HG03378 (cell line): ENCODE results near the gene PCDHB1.
"Not testable (repeated sequence)": the region's sequence is repeated elsewhere in the genome, so short reads cannot be mapped to it uniquely, and the experiment has no call there.

ENCODE experiments used
- ATAC-seq: cut with Tn5 transposase; IDR thresholded peaks from one replicate; pipeline ENCODE4 v1.9.1; 2021; ENCODE audit warnings: mild to moderate bottlenecking, moderate library complexity; ENCODE audit not compliant: unreplicated experiment

The PCDHB1 gene

GRCh38 chr5:141051521-141051866 is 320 bp downstream of the PCDHB1 start:
- ATAC-seq, result no peak

- ATAC-seq, result no peak
Measured at GRCh38 chr5:141077826-141078225, 26.7 kb downstream of the PCDHB1 start.

DNA sequence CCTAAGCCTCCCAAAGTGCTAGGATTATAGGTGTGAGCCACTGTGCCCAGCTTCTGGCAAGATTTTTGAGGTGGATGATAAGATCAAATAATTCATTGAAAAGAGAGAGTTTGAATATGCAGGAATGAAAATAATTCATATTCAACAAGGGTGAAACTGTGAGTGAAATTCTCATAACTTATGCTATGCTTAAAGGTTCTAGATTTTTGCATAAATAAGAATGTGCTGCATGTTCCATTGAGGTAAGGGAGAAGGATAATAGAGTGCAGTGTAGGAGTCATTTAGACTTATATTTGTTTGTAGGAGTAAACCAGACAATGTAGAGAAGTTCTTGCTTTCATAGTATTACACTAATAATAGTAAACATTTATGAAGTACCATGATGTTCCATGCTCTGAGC is 31.1 kb downstream of the PCDHB1 start:
- no peak for ATAC-seq

- no peak for ATAC-seq
Measured at GRCh38 chr5:141084487-141084989, 33.4 kb downstream of the PCDHB1 start.

DNA sequence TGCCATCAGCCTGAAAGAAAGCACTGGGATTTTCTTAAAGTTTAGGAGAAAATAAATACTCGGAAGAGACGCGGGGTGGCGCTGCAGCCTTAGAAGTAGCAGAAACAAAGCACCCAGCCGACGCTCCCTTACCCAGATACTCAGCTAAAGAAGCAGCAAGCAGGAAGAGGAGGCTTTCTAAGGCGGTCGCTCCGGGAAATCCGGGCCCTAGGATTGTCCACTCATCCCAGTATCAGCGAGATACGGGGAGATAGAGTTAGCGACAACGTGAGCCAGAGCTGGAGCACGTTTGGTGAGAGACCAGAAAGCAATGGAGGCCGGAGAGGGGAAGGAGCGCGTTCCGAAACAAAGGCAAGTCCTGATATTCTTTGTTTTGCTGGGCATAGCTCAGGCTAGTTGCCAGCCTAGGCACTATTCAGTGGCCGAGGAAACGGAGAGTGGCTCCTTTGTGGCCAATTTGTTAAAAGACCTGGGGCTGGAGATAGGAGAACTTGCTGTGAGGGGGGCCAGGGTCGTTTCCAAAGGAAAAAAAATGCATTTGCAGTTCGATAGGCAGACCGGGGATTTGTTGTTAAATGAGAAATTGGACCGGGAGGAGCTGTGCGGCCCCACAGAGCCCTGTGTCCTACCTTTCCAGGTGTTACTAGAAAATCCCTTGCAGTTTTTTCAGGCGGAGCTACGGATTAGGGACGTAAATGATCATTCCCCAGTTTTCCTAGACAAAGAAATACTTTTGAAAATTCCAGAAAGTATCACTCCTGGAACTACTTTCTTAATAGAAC is 43.5 kb downstream of the PCDHB1 start, which contains the start of gene PCDHB2:
TSS of gene PCDHB2 (plus strand) at position 135 of the 782 bp plus-strand sequence. CDS start at position 311, 176 bp downstream.
- no peak for ATAC-seq

DNA sequence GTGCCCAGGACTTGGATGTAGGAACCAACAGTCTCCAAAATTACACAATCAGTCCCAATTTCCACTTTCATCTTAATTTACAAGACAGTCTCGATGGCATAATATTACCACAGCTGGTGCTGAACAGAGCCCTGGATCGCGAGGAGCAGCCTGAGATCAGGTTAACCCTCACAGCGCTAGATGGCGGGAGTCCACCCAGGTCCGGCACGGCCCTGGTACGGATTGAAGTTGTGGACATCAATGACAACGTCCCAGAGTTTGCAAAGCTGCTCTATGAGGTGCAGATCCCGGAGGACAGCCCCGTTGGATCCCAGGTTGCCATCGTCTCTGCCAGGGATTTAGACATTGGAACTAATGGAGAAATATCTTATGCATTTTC is 44.1 kb downstream of the PCDHB1 start:
- ATAC-seq, result no peak

- not testable (repeated sequence) for ATAC-seq
Measured at GRCh38 chr5:141096181-141096580, 45.0 kb downstream of the PCDHB1 start.

DNA sequence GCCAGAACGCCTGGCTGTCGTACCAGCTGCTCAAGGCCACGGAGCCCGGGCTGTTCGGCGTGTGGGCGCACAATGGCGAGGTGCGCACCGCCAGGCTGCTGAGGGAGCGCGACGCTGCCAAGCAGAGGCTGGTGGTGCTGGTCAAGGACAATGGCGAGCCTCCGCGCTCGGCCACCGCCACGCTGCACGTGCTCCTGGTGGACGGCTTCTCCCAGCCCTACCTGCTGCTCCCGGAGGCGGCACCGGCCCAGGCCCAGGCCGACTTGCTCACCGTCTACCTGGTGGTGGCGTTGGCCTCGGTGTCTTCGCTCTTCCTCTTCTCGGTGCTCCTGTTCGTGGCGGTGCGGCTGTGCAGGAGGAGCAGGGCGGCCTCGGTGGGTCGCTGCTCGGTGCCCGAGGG is 45.4 kb downstream of the PCDHB1 start:
- not testable (repeated sequence) for ATAC-seq

DNA sequence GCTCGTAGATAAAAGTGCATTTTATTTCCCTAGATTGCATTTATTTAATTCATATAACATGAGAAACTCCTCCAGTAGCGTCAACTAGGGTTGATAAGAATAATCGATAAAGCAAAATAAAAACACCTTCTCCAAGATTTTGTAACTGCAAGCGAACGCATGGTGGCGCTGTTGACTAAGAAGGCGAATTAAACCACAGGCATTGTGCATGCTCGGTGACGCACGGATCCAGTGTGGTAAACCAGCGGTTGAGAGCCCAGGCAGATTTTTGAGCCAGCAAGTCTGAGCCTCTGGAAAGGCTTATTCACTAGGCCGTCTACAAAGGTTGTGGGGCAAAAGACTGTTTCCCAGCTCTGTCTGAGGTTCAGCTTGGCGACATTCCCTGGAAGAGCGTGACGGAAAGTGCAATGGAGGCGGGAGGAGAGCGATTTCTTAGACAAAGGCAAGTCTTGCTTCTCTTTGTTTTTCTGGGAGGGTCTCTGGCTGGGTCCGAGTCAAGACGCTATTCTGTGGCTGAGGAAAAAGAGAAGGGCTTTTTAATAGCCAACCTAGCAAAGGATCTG is 49.1 kb downstream of the PCDHB1 start, which contains the start of gene PCDHB3:
TSS of gene PCDHB3 (plus strand) at position 231 of the 563 bp plus-strand sequence. CDS start at position 408, 177 bp downstream.
- no peak for ATAC-seq

DNA sequence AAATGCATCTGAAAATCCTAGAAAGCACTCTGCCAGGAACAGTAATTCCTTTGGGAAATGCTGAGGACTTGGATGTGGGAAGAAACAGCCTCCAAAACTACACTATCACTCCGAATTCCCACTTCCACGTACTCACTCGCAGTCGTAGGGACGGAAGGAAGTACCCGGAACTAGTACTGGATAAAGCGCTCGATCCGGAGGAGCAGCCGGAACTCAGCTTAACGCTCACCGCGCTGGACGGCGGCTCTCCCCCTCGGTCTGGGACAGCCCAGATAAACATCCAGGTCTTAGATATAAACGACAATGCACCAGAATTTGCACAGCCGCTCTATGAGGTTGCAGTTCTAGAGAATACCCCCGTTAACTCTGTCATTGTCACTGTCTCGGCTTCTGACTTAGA is 49.9 kb downstream of the PCDHB1 start:
- ATAC-seq, result no peak

- ATAC-seq, result not testable (repeated sequence)
Measured at GRCh38 chr5:141102070-141102469, 50.9 kb downstream of the PCDHB1 start.

GRCh38 chr5:141102471-141102870 is 51.3 kb downstream of the PCDHB1 start:
- not testable (repeated sequence) for ATAC-seq

GRCh38 chr5:141105350-141105749 is 54.2 kb downstream of the PCDHB1 start:
- ATAC-seq, result no peak
